DOHH2 (cell line): ENCODE data around the gene COL13A1.

Experiments
- H3F3A ChIP-seq: fragments of 200-600 bp; sonication (generic), shearing (Covaris generic); 2 replicates; pipeline ENCODE4 v1.6.0; 2016; ENCODE audit warnings: antibody characterized with exemption, mild to moderate bottlenecking; ENCODE audit not compliant: control insufficient read depth, insufficient read depth
- H3K27ac ChIP-seq: fragments of 200-600 bp; sonication (generic); 2 replicates; pipeline ENCODE4 v1.5.1; 2014; ENCODE audit warnings: low read depth, mild to moderate bottlenecking, low read length, moderate library complexity
- H3K27me3 ChIP-seq: fragments of 200-600 bp; sonication (generic); 2 replicates; pipeline ENCODE4 v1.6.1; 2014; ENCODE audit warnings: mild to moderate bottlenecking, low read length, mixed read lengths; ENCODE audit not compliant: control insufficient read depth
- H3K36me3 ChIP-seq: fragments of 200-600 bp; sonication (generic); 2 replicates; pipeline ENCODE4 v1.6.1; 2014; ENCODE audit warnings: mild to moderate bottlenecking, low read length, moderate library complexity, mixed read lengths; ENCODE audit not compliant: control insufficient read depth
- H3K4me1 ChIP-seq: fragments of 200-600 bp; sonication (generic); 2 replicates; pipeline ENCODE4 v1.6.1; 2014; ENCODE audit warnings: mild to moderate bottlenecking, low read length, mixed read lengths; ENCODE audit not compliant: control insufficient read depth
- H3K4me2 ChIP-seq: fragments of 200-600 bp; sonication (generic); 2 replicates; pipeline ENCODE4 v1.6.0; 2014; ENCODE audit warnings: mild to moderate bottlenecking, low read length, moderate library complexity
- H3K4me3 ChIP-seq: fragments of 200-600 bp; sonication (generic); 2 replicates; pipeline ENCODE4 v1.5.1; 2014; ENCODE audit warnings: mild to moderate bottlenecking, low read length, mixed read lengths
- H3K79me2 ChIP-seq: fragments of 200-600 bp; sonication (generic); 2 replicates; pipeline ENCODE4 v1.6.1; 2014; ENCODE audit warnings: mild to moderate bottlenecking, low read length, mixed read lengths; ENCODE audit not compliant: control insufficient read depth
- H3K9me2 ChIP-seq: fragments of 200-600 bp; sonication (generic); replicated peaks from 2 replicates; pipeline ENCODE4 v1.6.1; 2014; ENCODE audit warnings: mild to moderate bottlenecking, low read length, mixed read lengths; ENCODE audit not compliant: control insufficient read depth
- H3K9me3 ChIP-seq: fragments of 200-600 bp; sonication (generic); 2 replicates; pipeline ENCODE4 v1.6.1; 2014; ENCODE audit warnings: antibody characterized with exemption, low read length, mixed read lengths; ENCODE audit not compliant: control insufficient read depth, insufficient read depth
- H4K20me1 ChIP-seq: fragments of 200-600 bp; sonication (generic); 2 replicates; pipeline ENCODE4 v1.6.0; 2014; ENCODE audit warnings: low read depth, mild to moderate bottlenecking, antibody characterized with exemption, low read length, moderate library complexity; ENCODE audit not compliant: control insufficient read depth, insufficient read depth
- EZH2phosphoT487 ChIP-seq: fragments of 200-600 bp; sonication (generic); IDR thresholded peaks from 2 replicates; pipeline ENCODE4 v1.6.1; 2017; ENCODE audit warnings: borderline replicate concordance, mild to moderate bottlenecking, antibody characterized with exemption, low read length, moderate library complexity, mixed read lengths
- TF ChIP-seq, protein P1 (sequence below): fragments of 200-600 bp; sonication (generic); IDR thresholded peaks from one replicate; pipeline ENCODE4 v1.5.1; 2014; ENCODE audit warnings: antibody characterized with exemption, mild to moderate bottlenecking, low read depth, low read length; ENCODE audit not compliant: poor library complexity, severe bottlenecking

The COL13A1 gene

GRCh38 chr10:69957241-69957885 is 155.7 kb downstream of the COL13A1 start:
- no peak overlapping the region for H3K27ac ChIP-seq
- H3K4me2 ChIP-seq, result no peak overlapping the region
- no peaks in the 10 kb centered on the region for H4K20me1 ChIP-seq
- H3K4me1 ChIP-seq, result peaks cover 45% of the 10 kb centered on the region
- no peak overlapping the region for H3K4me3 ChIP-seq
- no peaks in the 10 kb centered on the region for H3K9me2 ChIP-seq
- H3F3A ChIP-seq, result peaks cover 7% of the 10 kb centered on the region
- no peaks in the 10 kb centered on the region for H3K27me3 ChIP-seq
- TF ChIP-seq EZH2phosphoT487, result no peak
- TF ChIP-seq, protein P1, sequence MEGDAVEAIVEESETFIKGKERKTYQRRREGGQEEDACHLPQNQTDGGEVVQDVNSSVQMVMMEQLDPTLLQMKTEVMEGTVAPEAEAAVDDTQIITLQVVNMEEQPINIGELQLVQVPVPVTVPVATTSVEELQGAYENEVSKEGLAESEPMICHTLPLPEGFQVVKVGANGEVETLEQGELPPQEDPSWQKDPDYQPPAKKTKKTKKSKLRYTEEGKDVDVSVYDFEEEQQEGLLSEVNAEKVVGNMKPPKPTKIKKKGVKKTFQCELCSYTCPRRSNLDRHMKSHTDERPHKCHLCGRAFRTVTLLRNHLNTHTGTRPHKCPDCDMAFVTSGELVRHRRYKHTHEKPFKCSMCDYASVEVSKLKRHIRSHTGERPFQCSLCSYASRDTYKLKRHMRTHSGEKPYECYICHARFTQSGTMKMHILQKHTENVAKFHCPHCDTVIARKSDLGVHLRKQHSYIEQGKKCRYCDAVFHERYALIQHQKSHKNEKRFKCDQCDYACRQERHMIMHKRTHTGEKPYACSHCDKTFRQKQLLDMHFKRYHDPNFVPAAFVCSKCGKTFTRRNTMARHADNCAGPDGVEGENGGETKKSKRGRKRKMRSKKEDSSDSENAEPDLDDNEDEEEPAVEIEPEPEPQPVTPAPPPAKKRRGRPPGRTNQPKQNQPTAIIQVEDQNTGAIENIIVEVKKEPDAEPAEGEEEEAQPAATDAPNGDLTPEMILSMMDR, result no peak
- H3K9me3 ChIP-seq, result no peaks in the 10 kb centered on the region
- no peaks in the 10 kb centered on the region for H3K79me2 ChIP-seq
- no peaks in the 10 kb centered on the region for H3K36me3 ChIP-seq

DNA sequence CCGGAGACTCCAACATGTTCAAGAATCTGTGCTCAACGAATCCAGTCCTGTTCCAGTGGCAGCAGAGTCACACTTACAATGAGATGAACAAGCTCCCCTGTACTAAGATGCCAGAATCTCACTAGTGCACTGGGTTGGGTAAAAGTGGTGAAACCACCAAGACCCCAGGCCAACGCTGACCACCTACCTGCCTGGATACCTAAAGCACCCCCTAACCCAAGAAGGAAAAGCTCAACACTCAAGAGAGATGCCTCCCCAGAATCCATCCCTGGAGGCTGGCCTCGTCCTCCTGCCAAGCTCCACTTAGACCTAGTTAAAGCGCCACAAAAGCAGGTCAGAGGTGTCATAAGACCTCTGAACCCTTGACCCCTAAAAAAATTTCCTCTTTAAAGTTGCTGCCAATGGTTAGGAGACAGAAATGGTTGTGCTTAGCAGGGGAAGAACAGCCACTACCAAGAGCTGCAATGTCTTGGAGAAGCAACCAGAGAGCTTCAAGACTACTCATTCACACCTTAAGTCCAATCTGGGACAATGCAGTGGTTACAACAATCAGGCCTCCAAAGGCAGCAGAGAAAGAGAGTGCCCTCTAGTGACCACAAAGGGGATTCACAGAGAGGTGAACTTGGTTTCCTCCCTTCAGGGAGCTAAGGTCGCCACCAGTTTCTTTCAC is 156.3 kb downstream of the COL13A1 start:
- H3F3A ChIP-seq, result peaks cover 7% of the 10 kb centered on the region
- no peaks in the 10 kb centered on the region for H3K9me3 ChIP-seq
- no peak for TF ChIP-seq EZH2phosphoT487
- TF ChIP-seq, protein P1, result peak; percentile 85
- H4K20me1 ChIP-seq, result no peaks in the 10 kb centered on the region
- no peak overlapping the region for H3K4me2 ChIP-seq
- H3K4me1 ChIP-seq, result peaks cover 45% of the 10 kb centered on the region
- H3K36me3 ChIP-seq, result no peaks in the 10 kb centered on the region
- H3K9me2 ChIP-seq, result no peaks in the 10 kb centered on the region
- H3K79me2 ChIP-seq, result no peaks in the 10 kb centered on the region
- H3K27me3 ChIP-seq, result no peaks in the 10 kb centered on the region
- no peak overlapping the region for H3K4me3 ChIP-seq
- H3K27ac ChIP-seq, result no peak overlapping the region

DNA sequence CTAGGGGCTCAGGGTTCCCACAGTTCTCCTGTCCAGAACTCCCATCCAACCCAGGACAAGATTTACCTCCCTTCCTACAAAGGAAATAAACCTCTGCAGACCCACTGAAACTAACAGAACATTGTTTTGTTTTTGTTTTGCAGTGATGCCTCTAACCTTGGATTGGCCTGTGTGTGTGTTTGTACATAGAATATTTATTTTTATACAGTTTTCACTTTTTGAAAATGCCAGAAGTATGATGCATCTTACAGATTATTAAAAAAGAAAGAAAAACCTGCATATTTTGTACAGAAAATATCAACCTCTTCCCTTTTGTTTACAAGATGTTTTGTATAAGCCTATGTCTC is 156.8 kb downstream of the COL13A1 start:
- no peaks in the 10 kb centered on the region for H3K27me3 ChIP-seq
- H3F3A ChIP-seq, result peaks cover 7% of the 10 kb centered on the region
- H3K9me3 ChIP-seq, result no peaks in the 10 kb centered on the region
- H3K4me3 ChIP-seq, result no peak overlapping the region
- TF ChIP-seq, protein P1, result no peak
- no peak for TF ChIP-seq EZH2phosphoT487
- peaks cover 45% of the 10 kb centered on the region for H3K4me1 ChIP-seq
- no peaks in the 10 kb centered on the region for H3K36me3 ChIP-seq
- no peak overlapping the region for H3K27ac ChIP-seq
- H3K79me2 ChIP-seq, result no peaks in the 10 kb centered on the region
- H4K20me1 ChIP-seq, result no peaks in the 10 kb centered on the region
- no peak overlapping the region for H3K4me2 ChIP-seq
- H3K9me2 ChIP-seq, result no peaks in the 10 kb centered on the region
